Suprapubic skin (tissue), 3 donors: Measurements from ENCODE around the gene KIAA0930.

Experiments
- POLR2A ChIP-seq, 2 donors: fragments of 450-650 bp; IDR thresholded peaks; one replicate each; pipeline ENCODE4 v1.6.1; 2017; ENCODE audit warnings: antibody characterized with exemption in 2 of 2, mild to moderate bottlenecking in 2 of 2, moderate library complexity in 2 of 2
- TF ChIP-seq, protein P1 (sequence below), 2 donors: fragments of 200-600 bp in 1 of 2; fragments of 450-650 bp in 1 of 2; sonication (generic) in 1 of 2; IDR thresholded peaks; one replicate each; pipeline ENCODE4 v1.5.1; 2016 to 2019; ENCODE audit warnings: antibody characterized with exemption in 2 of 2, mild to moderate bottlenecking in 1 of 2, moderate library complexity in 1 of 2

- TF ChIP-seq, protein P1, sequence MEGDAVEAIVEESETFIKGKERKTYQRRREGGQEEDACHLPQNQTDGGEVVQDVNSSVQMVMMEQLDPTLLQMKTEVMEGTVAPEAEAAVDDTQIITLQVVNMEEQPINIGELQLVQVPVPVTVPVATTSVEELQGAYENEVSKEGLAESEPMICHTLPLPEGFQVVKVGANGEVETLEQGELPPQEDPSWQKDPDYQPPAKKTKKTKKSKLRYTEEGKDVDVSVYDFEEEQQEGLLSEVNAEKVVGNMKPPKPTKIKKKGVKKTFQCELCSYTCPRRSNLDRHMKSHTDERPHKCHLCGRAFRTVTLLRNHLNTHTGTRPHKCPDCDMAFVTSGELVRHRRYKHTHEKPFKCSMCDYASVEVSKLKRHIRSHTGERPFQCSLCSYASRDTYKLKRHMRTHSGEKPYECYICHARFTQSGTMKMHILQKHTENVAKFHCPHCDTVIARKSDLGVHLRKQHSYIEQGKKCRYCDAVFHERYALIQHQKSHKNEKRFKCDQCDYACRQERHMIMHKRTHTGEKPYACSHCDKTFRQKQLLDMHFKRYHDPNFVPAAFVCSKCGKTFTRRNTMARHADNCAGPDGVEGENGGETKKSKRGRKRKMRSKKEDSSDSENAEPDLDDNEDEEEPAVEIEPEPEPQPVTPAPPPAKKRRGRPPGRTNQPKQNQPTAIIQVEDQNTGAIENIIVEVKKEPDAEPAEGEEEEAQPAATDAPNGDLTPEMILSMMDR (IDR thresholded peaks at IDR 0.05) = no peak
- TF ChIP-seq POLR2A (IDR thresholded peaks at IDR 0.05) = no peak
These were observed 42.3 kb downstream of the KIAA0930 start for GRCh38 chr22:45198463-45198795.
